GDM1 (cell line): ENCODE results near the gene ENOX1.

Experiments
- DNase-seq: peaks from one replicate; lab custom pipeline; 2025; lab: John Stamatoyannopoulos, UW

The ENOX1 gene

GRCh38 chr13:43785650-43786471 lies 911 bp downstream of the ENOX1 start:
- DNase-seq, result no peak

GRCh38 chr13:43785261-43785649 lies 1.5 kb downstream of the ENOX1 start:
- DNase-seq, result no peak

- no peak for DNase-seq
Measured at GRCh38 chr13:43784496-43784895, 2.3 kb downstream of the ENOX1 start.

- DNase-seq, result no peak
Measured at GRCh38 chr13:43783820-43784219, 3.0 kb downstream of the ENOX1 start.

GRCh38 chr13:43782686-43783085 lies 4.1 kb downstream of the ENOX1 start:
- DNase-seq, result no peak

GRCh38 chr13:43780666-43781065 lies 6.1 kb downstream of the ENOX1 start:
- DNase-seq, result no peak

- DNase-seq, result no peak
Measured at GRCh38 chr13:43776501-43777079, 10.2 kb downstream of the ENOX1 start.

GRCh38 chr13:43776006-43776405 lies 10.8 kb downstream of the ENOX1 start:
- no peak for DNase-seq

GRCh38 chr13:43773602-43774001 lies 13.2 kb downstream of the ENOX1 start:
- DNase-seq, result no peak

GRCh38 chr13:43770871-43771270 lies 15.9 kb downstream of the ENOX1 start:
- no peak for DNase-seq

GRCh38 chr13:43769529-43769928 lies 17.2 kb downstream of the ENOX1 start:
- no peak for DNase-seq

GRCh38 chr13:43767341-43767931 lies 19.3 kb downstream of the ENOX1 start:
- no peak for DNase-seq

GRCh38 chr13:43766725-43767124 lies 20.0 kb downstream of the ENOX1 start:
- no peak for DNase-seq

- no peak for DNase-seq
Measured at GRCh38 chr13:43764349-43764748, 22.4 kb downstream of the ENOX1 start.

GRCh38 chr13:43763143-43763759 lies 23.5 kb downstream of the ENOX1 start:
- DNase-seq, result no peak

GRCh38 chr13:43761616-43762315 lies 25.0 kb downstream of the ENOX1 start:
- no peak for DNase-seq

GRCh38 chr13:43760257-43760656 lies 26.5 kb downstream of the ENOX1 start:
- DNase-seq, result no peak

- DNase-seq, result no peak
Measured at GRCh38 chr13:43758834-43759233, 27.9 kb downstream of the ENOX1 start.

GRCh38 chr13:43757266-43757665 lies 29.5 kb downstream of the ENOX1 start:
- no peak for DNase-seq

- DNase-seq, result no peak
Measured at GRCh38 chr13:43755844-43756243, 30.9 kb downstream of the ENOX1 start.

- DNase-seq, result no peak
Measured at GRCh38 chr13:43751624-43752023, 35.1 kb downstream of the ENOX1 start.

GRCh38 chr13:43749503-43749902 lies 37.3 kb downstream of the ENOX1 start:
- DNase-seq, result no peak
